HCT116 (cell line): Measurements from ENCODE around the gene MKNK1. TPM values are rescaled to one million over a fixed set of nuclear protein-coding genes. Genes with fewer than 3 reads are reported as not detected.

Experiments used
- ATAC-seq: fragments of 200-7000 bp; cut with Tn5 transposase; 2 replicates; pipeline ENCODE4 v1.9.1; 2020; ENCODE audit warnings: mild to moderate bottlenecking, moderate library complexity
- BruUV-seq: library from RNA; stranded (reverse); fragments of 400-500 nt; replicated peaks from 2 replicates; lab custom pipeline; 2021; lab: Mats Ljungman, UMichigan
- CTCF ChIA-PET: fragments of 300-600 bp; sonication (Branson Sonifier 250); formaldehyde crosslinking; loops from one replicate; lab custom pipeline; 2021; ENCODE audit warnings: antibody characterized with exemption; lab: Charles Lee
- POLR2A ChIA-PET: fragments of 300-600, 350-600 bp; sonication (Branson Sonifier 250); formaldehyde crosslinking; loops from one replicate; lab custom pipeline; 2021; ENCODE audit warnings: antibody characterized with exemption; lab: Charles Lee
- RAD21 ChIA-PET, 2 experiments: fragments of 300-600 bp; sonication (Branson Sonifier 250); formaldehyde crosslinking; loops; one replicate each; lab custom pipeline; 2023; ENCODE audit warnings: low total read pairs in 2 of 2; ENCODE audit not compliant: uncharacterized antibody in 2 of 2, unreplicated experiment in 2 of 2, low non-redundant PET in 1 of 2; lab: Charles Lee
- DNase-seq: peaks from one replicate; pipeline ENCODE4 v3.0.0-alpha.2; 2010; ENCODE audit warnings: low read depth, low spot score
- H2AFZ ChIP-seq: fragments of 200-600 bp; shearing (Covaris generic), sonication (generic); 2 replicates; pipeline ENCODE4 v1.6.1; 2017; ENCODE audit warnings: low read depth, mixed run types, mixed read lengths, antibody characterized with exemption, low read length; ENCODE audit not compliant: poor library complexity, severe bottlenecking
- H3K27ac ChIP-seq: 2 replicates; pipeline ENCODE4 v1.5.1; 2012; ENCODE audit warnings: low read depth, low read length
- H3K27me3 ChIP-seq: fragments of 200-600 bp; sonication (generic); 2 replicates; pipeline ENCODE4 v1.6.1; 2016; ENCODE audit warnings: mixed run types, low read length, mixed read lengths; ENCODE audit not compliant: insufficient read depth
- H3K36me3 ChIP-seq, 2 experiments: fragments of 200-500 bp in 1 of 2; fragments of 200-600 bp in 1 of 2; sonication (Bioruptor generic) in 1 of 2; sonication (generic) in 1 of 2; 2 replicates each; pipeline versions ENCODE4 v1.5.1 to v1.6.1; 2014 to 2016; ENCODE audit warnings: low read length in 2 of 2, inconsistent platforms in 1 of 2, mixed read lengths in 1 of 2, mixed run types in 1 of 2; ENCODE audit not compliant: insufficient read depth in 2 of 2, control insufficient read depth in 1 of 2
- H3K4me1 ChIP-seq, 2 experiments: fragments of 200-600 bp in 1 of 2; sonication (generic) in 1 of 2; 2 replicates each; pipeline versions ENCODE4 v1.5.1 to v1.6.1; 2012 to 2017; ENCODE audit warnings: low read length in 2 of 2, inconsistent platforms in 1 of 2, mild to moderate bottlenecking in 1 of 2, mixed read lengths in 1 of 2, mixed run types in 1 of 2, moderate library complexity in 1 of 2; ENCODE audit not compliant: insufficient read depth in 2 of 2, control insufficient read depth in 1 of 2
- H3K4me2 ChIP-seq: fragments of 200-600 bp; sonication (generic); 2 replicates; pipeline ENCODE4 v1.6.1; 2017; ENCODE audit warnings: mixed run types, low read length, mixed read lengths
- H3K4me3 ChIP-seq, 2 experiments: fragments of 200-600 bp in 1 of 2; sonication (generic) in 1 of 2; replicated peaks in 1 of 2; 2 replicates each; pipeline ENCODE4 v1.5.1; 2011 to 2016; ENCODE audit warnings: low read length in 2 of 2, control low read depth in 1 of 2, low read depth in 1 of 2, mild to moderate bottlenecking in 1 of 2, mixed read lengths in 1 of 2, mixed run types in 1 of 2
- H3K79me2 ChIP-seq: fragments of 200-600 bp; sonication (generic); 2 replicates; pipeline ENCODE4 v1.6.1; 2017; ENCODE audit warnings: mild to moderate bottlenecking, mixed run types, low read length, moderate library complexity, mixed read lengths; ENCODE audit not compliant: insufficient read depth
- H3K9ac ChIP-seq: fragments of 200-600 bp; sonication (generic); 2 replicates; pipeline ENCODE4 v1.6.1; 2016; ENCODE audit warnings: low read length, mixed read lengths
- H3K9me2 ChIP-seq: fragments of 200-600 bp; sonication (generic), shearing (Covaris generic); 2 replicates; pipeline ENCODE4 v1.6.1; 2017; ENCODE audit warnings: mixed run types, mild to moderate bottlenecking, moderate library complexity; ENCODE audit not compliant: insufficient read depth
- H3K9me3 ChIP-seq, 2 experiments: fragments of 200-500 bp in 1 of 2; fragments of 200-600 bp in 1 of 2; sonication (Bioruptor generic) in 1 of 2; sonication (generic) in 1 of 2; 2 replicates each; pipeline ENCODE4 v1.6.1; 2014 to 2017; ENCODE audit warnings: low read length in 2 of 2, mixed read lengths in 2 of 2, inconsistent platforms in 1 of 2, low read depth in 1 of 2, mild to moderate bottlenecking in 1 of 2, mixed run types in 1 of 2, moderate library complexity in 1 of 2; ENCODE audit not compliant: control insufficient read depth in 1 of 2, insufficient read depth in 1 of 2
- H4K20me1 ChIP-seq: fragments of 200-600 bp; sonication (generic), shearing (Covaris generic); 2 replicates; pipeline ENCODE4 v1.6.1; 2017; ENCODE audit warnings: mixed run types, mild to moderate bottlenecking, moderate library complexity; ENCODE audit not compliant: insufficient read depth
- ATF3 ChIP-seq: IDR thresholded peaks from 2 replicates; pipeline ENCODE4 v1.6.1; 2012
- CBX3 ChIP-seq: IDR thresholded peaks from 2 replicates; pipeline ENCODE4 v1.6.1; 2012; ENCODE audit warnings: low read depth
- CTCF ChIP-seq, 3 experiments: fragments of 200-600 bp in 1 of 3; sonication (generic) in 1 of 3; IDR thresholded peaks in 2 of 3; conservative IDR thresholded peaks in 1 of 3; 2 replicates each; pipeline ENCODE4 v1.5.1; 2012 to 2017; ENCODE audit warnings: low read depth in 2 of 3, low read length in 2 of 3, antibody characterized with exemption in 1 of 3, borderline replicate concordance in 1 of 3, control low read depth in 1 of 3, mild to moderate bottlenecking in 1 of 3, mixed read lengths in 1 of 3, mixed run types in 1 of 3, moderate library complexity in 1 of 3; ENCODE audit not compliant: insufficient read depth in 1 of 3
- EGR1 ChIP-seq: IDR thresholded peaks from 2 replicates; pipeline ENCODE4 v1.6.1; 2012; ENCODE audit warnings: low read depth
- EZH2 ChIP-seq: fragments of 200-600 bp; sonication (generic); IDR thresholded peaks from 2 replicates; pipeline ENCODE4 v1.6.1; 2017; ENCODE audit warnings: antibody characterized with exemption, mixed run types
- EZH2phosphoT487 ChIP-seq: fragments of 200-600 bp; IDR thresholded peaks from 2 replicates; pipeline ENCODE4 v1.6.1; 2018; ENCODE audit warnings: antibody characterized with exemption, borderline replicate concordance
- FOSL1 ChIP-seq: IDR thresholded peaks from 2 replicates; pipeline ENCODE4 v1.6.1; 2012; ENCODE audit warnings: low read depth
- JUND ChIP-seq: IDR thresholded peaks from 2 replicates; pipeline ENCODE4 v1.6.1; 2012
- MAX ChIP-seq: IDR thresholded peaks from 2 replicates; pipeline ENCODE4 v1.6.1; 2012
- POLR2A ChIP-seq: IDR thresholded peaks from 2 replicates; pipeline ENCODE4 v1.7.0; 2011; ENCODE audit warnings: borderline replicate concordance; ENCODE audit not compliant: insufficient read depth, insufficient read length; ENCODE audit errors: extremely low read depth
- POLR2AphosphoS5 ChIP-seq: IDR thresholded peaks from 2 replicates; pipeline ENCODE4 v1.6.1; 2011; ENCODE audit warnings: mild to moderate bottlenecking, low read depth, low read length, moderate library complexity
- RAD21 ChIP-seq: IDR thresholded peaks from 2 replicates; pipeline ENCODE4 v1.6.1; 2012; ENCODE audit warnings: low read depth, mild to moderate bottlenecking
- REST ChIP-seq: IDR thresholded peaks from 2 replicates; pipeline ENCODE4 v1.6.1; 2012; ENCODE audit warnings: low read depth
- SIN3A ChIP-seq: IDR thresholded peaks from 2 replicates; pipeline ENCODE4 v1.6.1; 2012; ENCODE audit warnings: low read depth
- SP1 ChIP-seq: IDR thresholded peaks from 2 replicates; pipeline ENCODE4 v1.6.1; 2012; ENCODE audit warnings: low read depth
- SRF ChIP-seq: IDR thresholded peaks from 2 replicates; pipeline ENCODE4 v1.6.1; 2012; ENCODE audit warnings: low read depth
- TCF7L2 ChIP-seq: IDR thresholded peaks from 2 replicates; pipeline ENCODE4 v1.7.0; 2011; ENCODE audit warnings: borderline replicate concordance, inconsistent platforms; ENCODE audit not compliant: insufficient read depth, insufficient read length; ENCODE audit errors: extremely low read depth
- ZBTB33 ChIP-seq: IDR thresholded peaks from 2 replicates; pipeline ENCODE4 v1.6.1; 2011; ENCODE audit warnings: mild to moderate bottlenecking, low read length, moderate library complexity; ENCODE audit not compliant: insufficient replicate concordance; ENCODE audit errors: extremely low read depth
- ZNF274 ChIP-seq: fragments of 200-500 bp; sonication (Bioruptor generic); IDR thresholded peaks from 2 replicates; pipeline ENCODE4 v1.6.1; 2014; ENCODE audit warnings: mild to moderate bottlenecking, low read depth, low read length, inconsistent platforms
- intact Hi-C: fragments of 100-400 bp; cut with micrococcal nuclease; formaldehyde crosslinking; loops from 2 replicates; pipeline ENCODE4 v1.10.0; 2022
- total RNA-seq: library from RNA; stranded (reverse); gene quantifications from one replicate; pipeline ENCODE4 v1.2.1, GENCODE V29; 2021; ENCODE audit not compliant: unreplicated experiment

The MKNK1 gene
- total RNA-seq, 1 experiment from 2014 or later, result 30.9 TPM

- Histone ChIP-seq H3K27ac (no peak overlapping the region), H3K4me1 (peaks cover 0 to 28% of the 10 kb centered on the region in 2 experiments; a peak in 3 of 4 replicates), H3K9ac (no peak overlapping the region), H3K27me3 (no peaks in the 10 kb centered on the region), H2AFZ (no peak overlapping the region), H3K9me3 (no peaks in the 10 kb centered on the region), H3K36me3 (0 out of 4 replicates have a peak, but pooled peaks cover 0 to 6% of the 10 kb centered on the region in 2 experiments), H3K9me2 (no peaks in the 10 kb centered on the region), H3K4me3 (no peak overlapping the region), H3K79me2 (peaks cover 7% of the 10 kb centered on the region; the same call in 1 of the 2 replicates), H3K4me2 (no peak overlapping the region), H4K20me1 (no peaks in the 10 kb centered on the region)
- no TSS peak for BruUV-seq
- no peak for ATAC-seq
- ChIA-PET POLR2A (interaction anchor here (0.7 to 2.4 kb wide), 2 partner anchors 9 to 952 kb away, joined by 4 to 5 read pairs; partner anchors contain the start of gene MOB3C), CTCF (interaction anchor here (1.0 kb wide), 1 partner anchor 17 kb away, joined by 3 read pairs; no protein-coding TSS in a partner anchor), RAD21 (no interaction called here)
- no peak for DNase-seq
- TF ChIP-seq ZBTB33 (no peak), SP1 (no peak), CBX3 (no peak), ATF3 (no peak), POLR2A (no peak), MAX (no peak), SIN3A (no peak), POLR2AphosphoS5 (no peak), CTCF (IDR thresholded peaks at IDR 0.05 in 2 of 3, conservative IDR thresholded peaks at IDR 0.05 in 1 of 3; ENCODE audit: borderline replicate concordance in 1 of 3, insufficient read depth in 1 of 3, low read depth in 2 of 3, low read length in 2 of 3) (no peak), FOSL1 (no peak), RAD21 (no peak), EZH2phosphoT487 (no peak), EGR1 (no peak), JUND (no peak), TCF7L2 (no peak), SRF (no peak), ZNF274 (no peak), EZH2 (no peak), REST (no peak)
- intact Hi-C loops, result no loop called here
Measured at GRCh38 chr1:46607345-46608130, 3.5 kb upstream of the MKNK1 start.
